Activated effector memory CD4-positive, alpha-beta T cell treated with Interleukin-2 at 50 U/mL for 16 hours (primary cell): ENCODE data around the gene DUS1L.

Experiments used
- DNase-seq: peaks from one replicate; pipeline ENCODE4 v3.0.0-alpha.2; 2020

The DUS1L gene

GRCh38 chr17:82022310-82022980 is 43.2 kb downstream of the DUS1L start, which contains the start of gene CENPX:
Gene CENPX, minus strand, starts transcription at chr17:82022878. Its CDS starts 17 bp downstream, at chr17:82022861.
- DNase-seq = no peak

GRCh38 chr17:82021900-82022309 is 43.7 kb downstream of the DUS1L start:
- DNase-seq = no peak

- DNase-seq = peak; percentile 35
Observed at GRCh38 chr17:82021107-82021899, 44.3 kb downstream of the DUS1L start.

GRCh38 chr17:82020572-82021106 is 45.0 kb downstream of the DUS1L start:
- DNase-seq = no peak

GRCh38 chr17:82019690-82020571 is 45.7 kb downstream of the DUS1L start:
- DNase-seq = peak; percentile 29

- no peak for DNase-seq
Observed at GRCh38 chr17:82018989-82019689, 46.5 kb downstream of the DUS1L start.

- no peak for DNase-seq
Observed at GRCh38 chr17:82018152-82018988, 47.2 kb downstream of the DUS1L start.

- no peak for DNase-seq
Observed at GRCh38 chr17:82017612-82018151, 47.9 kb downstream of the DUS1L start.

GRCh38 chr17:82016875-82017459 is 48.6 kb downstream of the DUS1L start:
- no peak for DNase-seq

- no peak for DNase-seq
Observed at GRCh38 chr17:82016061-82016874, 49.3 kb downstream of the DUS1L start.

- DNase-seq = no peak
Observed at GRCh38 chr17:82015311-82015971, 50.2 kb downstream of the DUS1L start.

GRCh38 chr17:82014971-82015310 is 50.7 kb downstream of the DUS1L start:
- no peak for DNase-seq

GRCh38 chr17:82014432-82014831 is 51.2 kb downstream of the DUS1L start:
- DNase-seq = no peak

GRCh38 chr17:82013772-82014321 is 51.8 kb downstream of the DUS1L start:
- DNase-seq = no peak

GRCh38 chr17:82013341-82013740 is 52.3 kb downstream of the DUS1L start:
- DNase-seq = no peak

- DNase-seq = no peak
Observed at GRCh38 chr17:82012640-82013295, 52.8 kb downstream of the DUS1L start.

GRCh38 chr17:82012261-82012639 is 53.4 kb downstream of the DUS1L start:
- DNase-seq = no peak

GRCh38 chr17:82011617-82012187 is 53.9 kb downstream of the DUS1L start:
- no peak for DNase-seq
